ENCODE measurements around the gene HIGD1C.

DNA sequence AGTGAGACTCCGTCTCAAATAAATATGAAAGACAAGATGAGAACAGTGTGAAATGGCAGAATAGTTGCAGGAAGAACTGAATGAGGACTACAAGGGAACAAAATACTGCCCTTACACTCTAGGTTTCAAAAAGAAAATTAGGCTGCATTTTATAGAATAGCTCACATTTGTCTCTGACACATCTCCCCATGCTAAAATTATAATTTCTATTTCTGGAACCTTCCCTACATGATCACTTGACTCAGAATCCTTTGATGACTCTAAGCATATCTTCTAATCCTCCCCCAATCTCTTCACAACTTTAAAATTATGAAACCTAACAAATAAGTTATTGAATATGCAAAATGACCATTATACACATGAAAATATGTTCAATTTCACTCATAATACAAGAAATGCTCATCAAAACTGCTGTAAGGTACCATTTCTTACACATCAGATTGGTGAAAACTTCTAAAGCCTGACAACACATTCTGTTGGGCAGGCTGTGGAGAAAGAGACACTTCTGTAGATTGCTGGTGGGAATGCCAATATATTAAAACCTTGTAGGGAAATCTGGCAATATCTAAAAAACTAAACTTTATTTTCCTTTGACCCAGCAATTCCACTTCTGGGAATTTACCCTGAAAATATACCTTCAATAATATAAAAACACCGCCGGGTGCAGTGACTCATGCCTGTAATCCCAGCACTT, 4.3 kb upstream of the HIGD1C start:
- TF ChIP-seq, protein P1, sequence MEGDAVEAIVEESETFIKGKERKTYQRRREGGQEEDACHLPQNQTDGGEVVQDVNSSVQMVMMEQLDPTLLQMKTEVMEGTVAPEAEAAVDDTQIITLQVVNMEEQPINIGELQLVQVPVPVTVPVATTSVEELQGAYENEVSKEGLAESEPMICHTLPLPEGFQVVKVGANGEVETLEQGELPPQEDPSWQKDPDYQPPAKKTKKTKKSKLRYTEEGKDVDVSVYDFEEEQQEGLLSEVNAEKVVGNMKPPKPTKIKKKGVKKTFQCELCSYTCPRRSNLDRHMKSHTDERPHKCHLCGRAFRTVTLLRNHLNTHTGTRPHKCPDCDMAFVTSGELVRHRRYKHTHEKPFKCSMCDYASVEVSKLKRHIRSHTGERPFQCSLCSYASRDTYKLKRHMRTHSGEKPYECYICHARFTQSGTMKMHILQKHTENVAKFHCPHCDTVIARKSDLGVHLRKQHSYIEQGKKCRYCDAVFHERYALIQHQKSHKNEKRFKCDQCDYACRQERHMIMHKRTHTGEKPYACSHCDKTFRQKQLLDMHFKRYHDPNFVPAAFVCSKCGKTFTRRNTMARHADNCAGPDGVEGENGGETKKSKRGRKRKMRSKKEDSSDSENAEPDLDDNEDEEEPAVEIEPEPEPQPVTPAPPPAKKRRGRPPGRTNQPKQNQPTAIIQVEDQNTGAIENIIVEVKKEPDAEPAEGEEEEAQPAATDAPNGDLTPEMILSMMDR (IDR thresholded peaks at IDR 0.05), result no peak
- TF ChIP-seq POLR2A (IDR thresholded peaks at IDR 0.05), result no peak

All from breast epithelium (tissue), 3 donors.